AG10803 (cell line): Measurements from ENCODE around the gene DLGAP5.

Source experiments
- DNase-seq: peaks from one replicate; pipeline ENCODE4 v3.0.0; 2010; ENCODE audit warnings: low read depth
- H3K4me3 ChIP-seq: 2 replicates; pipeline ENCODE4 v1.5.1; 2011; ENCODE audit warnings: mild to moderate bottlenecking, low read length, control low read depth
- TF ChIP-seq, protein P1 (sequence below): conservative IDR thresholded peaks from 2 replicates; pipeline ENCODE4 v1.5.1; 2011; ENCODE audit warnings: mild to moderate bottlenecking, low read length, control low read depth, inconsistent platforms

DLGAP5 gene

DNA sequence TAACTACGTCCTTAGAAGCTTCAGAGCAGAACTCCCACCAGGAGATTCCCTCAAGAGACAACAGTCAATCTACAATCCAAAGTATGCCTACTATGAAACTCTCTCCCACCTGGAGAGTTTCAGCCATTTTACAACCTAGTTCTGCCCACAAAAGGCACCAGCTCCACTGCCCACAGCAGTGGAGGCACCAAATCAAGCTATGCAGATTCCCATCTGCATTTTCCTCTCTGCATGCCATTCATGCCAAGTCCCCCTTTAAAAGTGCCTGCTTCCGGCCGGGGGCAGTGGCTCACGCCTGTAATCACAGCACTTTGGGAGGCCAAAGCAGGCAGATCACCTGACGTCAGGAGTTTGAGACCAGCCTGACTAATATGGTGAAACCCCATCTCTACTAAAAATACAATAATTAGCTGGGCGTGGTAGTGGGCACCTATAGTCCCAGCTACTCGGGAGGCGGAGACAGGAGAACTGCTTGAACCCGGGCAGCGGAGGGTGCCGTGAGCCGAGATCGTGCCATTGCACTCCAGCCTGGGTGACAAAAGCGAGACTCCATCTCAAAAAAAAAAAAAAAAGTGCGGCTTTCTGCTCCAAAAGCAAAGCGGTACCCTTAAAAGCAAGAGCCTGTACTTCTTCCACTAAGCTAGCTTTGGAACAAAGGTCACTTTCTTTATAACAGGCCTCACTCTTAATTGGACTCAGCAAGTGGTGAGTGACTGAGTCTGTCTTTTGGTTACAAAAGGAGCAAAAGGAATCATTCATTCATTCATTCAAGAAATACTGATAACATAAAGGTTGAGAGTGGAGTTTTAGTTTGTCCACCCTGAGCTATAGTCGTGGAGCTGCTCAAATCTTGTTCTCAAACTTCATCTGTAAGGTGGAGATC lies 10.1 kb upstream of the DLGAP5 start:
- H3K4me3 ChIP-seq, result no peak overlapping the region
- no peak for DNase-seq
- TF ChIP-seq, protein P1, sequence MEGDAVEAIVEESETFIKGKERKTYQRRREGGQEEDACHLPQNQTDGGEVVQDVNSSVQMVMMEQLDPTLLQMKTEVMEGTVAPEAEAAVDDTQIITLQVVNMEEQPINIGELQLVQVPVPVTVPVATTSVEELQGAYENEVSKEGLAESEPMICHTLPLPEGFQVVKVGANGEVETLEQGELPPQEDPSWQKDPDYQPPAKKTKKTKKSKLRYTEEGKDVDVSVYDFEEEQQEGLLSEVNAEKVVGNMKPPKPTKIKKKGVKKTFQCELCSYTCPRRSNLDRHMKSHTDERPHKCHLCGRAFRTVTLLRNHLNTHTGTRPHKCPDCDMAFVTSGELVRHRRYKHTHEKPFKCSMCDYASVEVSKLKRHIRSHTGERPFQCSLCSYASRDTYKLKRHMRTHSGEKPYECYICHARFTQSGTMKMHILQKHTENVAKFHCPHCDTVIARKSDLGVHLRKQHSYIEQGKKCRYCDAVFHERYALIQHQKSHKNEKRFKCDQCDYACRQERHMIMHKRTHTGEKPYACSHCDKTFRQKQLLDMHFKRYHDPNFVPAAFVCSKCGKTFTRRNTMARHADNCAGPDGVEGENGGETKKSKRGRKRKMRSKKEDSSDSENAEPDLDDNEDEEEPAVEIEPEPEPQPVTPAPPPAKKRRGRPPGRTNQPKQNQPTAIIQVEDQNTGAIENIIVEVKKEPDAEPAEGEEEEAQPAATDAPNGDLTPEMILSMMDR, result no peak

DNA sequence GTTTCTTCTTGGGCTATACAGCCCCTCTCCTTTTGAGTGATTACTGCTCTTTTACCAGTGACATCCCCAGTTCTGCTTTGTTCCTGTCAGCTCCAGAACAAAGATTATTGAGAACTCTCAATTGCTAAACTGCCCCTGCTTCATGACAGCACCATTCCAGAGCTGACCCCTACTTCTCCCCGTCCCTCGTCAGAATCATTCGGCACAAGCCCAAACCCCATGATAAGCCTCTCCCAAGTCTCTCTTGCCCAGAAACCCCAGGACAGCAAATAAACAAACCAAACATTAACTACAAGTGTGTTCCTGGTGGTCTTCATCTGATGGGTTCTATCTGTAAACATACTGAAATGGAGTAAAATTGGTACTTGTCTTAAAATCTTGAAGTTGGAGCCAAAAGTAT lies 9.3 kb upstream of the DLGAP5 start:
- TF ChIP-seq, protein P1, result no peak
- no peak for DNase-seq
- no peak overlapping the region for H3K4me3 ChIP-seq

DNA sequence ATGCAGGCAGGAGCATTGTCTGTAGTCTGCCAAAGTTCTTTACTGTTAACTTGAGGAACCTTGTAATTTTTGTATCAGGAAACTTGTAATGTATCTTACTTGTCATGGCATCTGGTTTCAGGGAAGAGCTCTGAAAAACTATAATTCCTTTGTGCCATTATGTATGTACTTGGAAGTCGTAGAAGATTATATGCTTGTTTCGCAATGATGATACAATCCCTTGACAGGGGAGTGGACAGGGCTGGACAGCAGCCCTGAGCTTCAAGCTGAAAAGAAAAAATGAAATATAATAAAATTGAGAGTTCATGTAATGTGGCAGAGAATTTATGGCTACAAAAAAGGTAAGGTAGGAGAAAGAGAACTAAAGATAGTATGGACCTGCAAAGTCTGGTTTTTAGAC lies 7.4 kb upstream of the DLGAP5 start:
- TF ChIP-seq, protein P1, result no peak
- H3K4me3 ChIP-seq, result no peak overlapping the region
- no peak for DNase-seq

DNA sequence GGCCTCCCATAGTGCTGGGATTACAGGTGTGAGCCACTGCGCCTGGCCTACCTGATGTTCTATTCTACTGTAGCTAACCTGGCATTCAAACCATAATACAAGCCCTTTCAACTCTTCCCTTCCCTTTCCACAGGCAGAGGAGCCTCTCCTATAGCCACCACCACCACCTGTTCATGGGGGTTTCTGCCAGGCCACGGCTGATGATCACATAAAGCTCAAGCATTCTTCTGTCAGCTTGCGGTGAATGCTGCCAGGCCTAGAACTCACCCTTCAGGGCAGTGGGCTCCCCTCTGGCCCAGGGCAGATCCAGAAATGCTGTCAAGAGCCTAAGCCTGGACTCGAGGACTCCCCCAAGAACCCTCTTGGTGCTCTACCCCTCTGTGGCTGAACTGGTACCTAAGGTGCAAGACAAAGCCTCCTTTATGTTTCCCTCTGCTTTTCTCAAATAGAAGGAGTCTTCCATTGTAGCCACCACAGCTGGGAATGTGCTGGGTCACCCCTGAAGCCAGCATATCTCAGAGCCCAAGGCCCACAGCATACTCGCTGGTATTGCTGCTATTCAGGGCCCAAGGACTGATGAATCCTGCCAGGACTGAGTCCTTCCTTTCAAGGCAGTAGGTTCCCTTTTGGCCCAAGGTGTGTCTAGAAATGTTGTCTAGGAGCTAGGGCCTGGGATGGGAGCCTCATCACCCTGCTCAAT lies 3.4 kb upstream of the DLGAP5 start:
- no peak overlapping the region for H3K4me3 ChIP-seq
- TF ChIP-seq, protein P1, result no peak
- no peak for DNase-seq

DNA sequence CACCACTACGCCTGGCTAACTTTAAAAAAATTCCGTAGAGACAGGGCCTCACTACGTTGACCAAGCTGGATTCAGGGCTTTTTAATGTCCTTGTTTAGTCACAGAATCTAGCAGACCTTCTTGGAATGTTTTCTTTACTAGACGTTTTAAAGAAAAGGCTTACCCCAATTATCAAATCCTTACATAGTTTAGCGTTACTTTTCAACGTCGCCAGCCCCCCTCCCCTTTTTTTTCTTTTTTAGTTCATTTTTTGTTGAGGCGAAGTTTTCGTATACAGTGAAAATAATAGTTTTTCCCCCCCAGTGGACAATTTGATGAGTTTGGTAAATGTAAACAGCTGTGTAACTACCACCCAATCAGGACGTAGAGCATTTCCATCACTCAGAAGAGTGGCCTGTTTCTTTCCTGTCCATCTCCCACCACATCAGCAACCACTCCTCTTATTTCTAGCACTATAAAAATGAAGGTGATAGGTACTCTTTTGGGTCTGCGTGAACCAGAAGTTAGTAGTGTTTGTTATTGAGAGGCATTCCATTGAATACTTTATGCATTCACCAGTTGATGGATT lies 753 bp upstream of the DLGAP5 start:
- no peak for DNase-seq
- peak overlapping the region; percentile 91 for H3K4me3 ChIP-seq
- TF ChIP-seq, protein P1, result no peak

DNA sequence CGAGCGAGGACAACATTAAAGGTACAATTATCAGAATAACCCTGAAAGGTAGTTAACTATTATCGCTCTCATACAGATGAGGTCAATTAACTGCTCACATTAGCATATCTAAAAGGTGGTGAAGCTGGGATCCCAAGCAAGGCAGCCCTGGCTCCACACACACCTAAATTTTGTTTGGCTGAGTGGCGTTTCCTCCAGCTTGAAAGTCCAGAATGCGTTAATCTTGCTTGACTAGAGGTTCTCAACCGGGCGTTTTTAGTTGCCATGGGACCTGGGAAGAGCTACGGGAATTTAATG lies 531 bp downstream of the DLGAP5 start:
- H3K4me3 ChIP-seq, result peak overlapping the region; percentile 91
- DNase-seq, result no peak
- TF ChIP-seq, protein P1, result no peak
